GM12873 (cell line): ENCODE measurements around the gene SLC25A12.

ENCODE experiments used
- CTCF ChIP-seq: IDR thresholded peaks from 2 replicates; pipeline ENCODE4 v1.5.1; 2012; ENCODE audit warnings: low read depth, mild to moderate bottlenecking, moderate library complexity, low read length, control low read depth; ENCODE audit not compliant: insufficient read depth; ENCODE audit errors: missing control alignments

Gene SLC25A12

GRCh38 chr2:171798156-171798820 lies 95.8 kb downstream of the SLC25A12 start:
- TF ChIP-seq CTCF = no peak

GRCh38 chr2:171794918-171795317 lies 99.1 kb downstream of the SLC25A12 start:
- no peak for TF ChIP-seq CTCF

- no peak for TF ChIP-seq CTCF
Measured at GRCh38 chr2:171793691-171794678, 100.1 kb downstream of the SLC25A12 start.

- TF ChIP-seq CTCF = no peak
Measured at GRCh38 chr2:171792886-171793580, 101.0 kb downstream of the SLC25A12 start.

- no peak for TF ChIP-seq CTCF
Measured at GRCh38 chr2:171792157-171792556, 101.9 kb downstream of the SLC25A12 start.

- no peak for TF ChIP-seq CTCF
Measured at GRCh38 chr2:171791361-171791760, 102.7 kb downstream of the SLC25A12 start.

GRCh38 chr2:171789956-171790355 lies 104.1 kb downstream of the SLC25A12 start:
- no peak for TF ChIP-seq CTCF
